Measurements from ENCODE around the gene CNTD1. TPM values are rescaled to one million over a fixed set of nuclear protein-coding genes. Genes with fewer than 3 reads are reported as not detected.

CNTD1 gene
- total and polyA plus RNA-seq, 2 of the 4 experiments (the other 2 are of a cell fraction) = not detected

- H2AK5ac ChIP-seq (ENCODE audit: low read depth, low read length) = no peak overlapping the region
- no peak overlapping the region for H2BK20ac ChIP-seq (ENCODE audit: low read depth, low read length)
- dilution Hi-C loops (cut with HindIII; ENCODE audit: low sequenced_read_pairs, unreplicated experiment) (no loop called here), intact Hi-C loops (cut with micrococcal nuclease) (no loop called here), in situ Hi-C loops (cut with MboI; ENCODE audit: low sequenced_read_pairs) (no loop called here)
- TF ChIP-seq CTCF (conservative IDR thresholded peaks at IDR 0.05; ENCODE audit: low read depth, low read length) (no peak), RFX5 (IDR thresholded peaks at IDR 0.05; ENCODE audit: low read depth, low read length) (no peak), BHLHE40 (IDR thresholded peaks at IDR 0.05; ENCODE audit: low read depth, low read length) (no peak), RAD21 (IDR thresholded peaks at IDR 0.05; ENCODE audit: low read length) (no peak)
- peaks cover 11 to 26% of the 10 kb centered on the region in 2 experiments for H3K79me1 ChIP-seq (ENCODE audit: low read depth in 1 of 2, low read length in 2 of 2)
- POLR2A ChIA-PET (ENCODE audit: unreplicated experiment) = no interaction called here
- H3K56ac ChIP-seq (ENCODE audit: extremely low read depth, insufficient read depth, low read length) = no peak overlapping the region
- H3K27me3 ChIP-seq (ENCODE audit: control insufficient read depth, insufficient read depth, low read length) = no peaks in the 10 kb centered on the region
- BruUV-seq (replicated peaks) = no TSS peak
- no peak overlapping the region for H3K4me3 ChIP-seq (ENCODE audit: insufficient read depth, low read depth, low read length)
- H3K27ac ChIP-seq (ENCODE audit: insufficient read depth, low read length) = no peak overlapping the region
- H3K18ac ChIP-seq (ENCODE audit: low read depth, low read length) = no peak overlapping the region
- H3K4me1 ChIP-seq (ENCODE audit: control insufficient read depth, insufficient read depth, low read length) = peaks cover 2% of the 10 kb centered on the region
- no peak overlapping the region for H2BK120ac ChIP-seq (ENCODE audit: low read depth, low read length)
- H3K9ac ChIP-seq (ENCODE audit: low read depth, low read length) = no peak overlapping the region
- CTCF ChIA-PET = interaction anchor here (0.7 kb wide), 1 partner anchor 139 kb away, joined by 6 read pairs; no protein-coding TSS in a partner anchor
- H4K91ac ChIP-seq (ENCODE audit: insufficient read depth, low read depth, low read length) = no peak overlapping the region
- no peak for DNase-seq
- H3K9me3 ChIP-seq (ENCODE audit: control insufficient read depth, insufficient read depth, low read length) = no peaks in the 10 kb centered on the region
- no peak overlapping the region for H2BK5ac ChIP-seq (ENCODE audit: low read depth, low read length, poor library complexity, severe bottlenecking)
- WGBS, 2 experiments (ENCODE audit: extremely low coverage in 2 of 2, insufficient read length in 1 of 2) = no CpG with 5 or more reads among the region's 5 CpGs
- H2BK15ac ChIP-seq (ENCODE audit: low read depth, low read length) = no peak overlapping the region
- no peak overlapping the region for H4K5ac ChIP-seq (ENCODE audit: low read depth, low read length)
- no peak overlapping the region for H4K8ac ChIP-seq (ENCODE audit: low read depth in 2 of 2, low read length in 2 of 2)
- H3K14ac ChIP-seq (replicated peaks; ENCODE audit: low read depth, low read length) = no peak overlapping the region
- no peak overlapping the region for H3K4ac ChIP-seq (ENCODE audit: low read depth, low read length)
- no peak overlapping the region for H2AFZ ChIP-seq (replicated peaks; ENCODE audit: low read length, poor library complexity)
- H4K20me1 ChIP-seq (ENCODE audit: insufficient read depth, low read length) = no peaks in the 10 kb centered on the region
- no peak overlapping the region for H3K4me2 ChIP-seq (ENCODE audit: low read depth, low read length)
- ATAC-seq (ENCODE audit: low read depth) = no peak
- peaks cover 9% of the 10 kb centered on the region for H3K36me3 ChIP-seq (ENCODE audit: control insufficient read depth, insufficient read depth, low read length)
- no peak overlapping the region for H2AK9ac ChIP-seq (replicated peaks; ENCODE audit: low read depth, low read length, poor library complexity)
- H3K9me1 ChIP-seq (ENCODE audit: insufficient read depth, low read length) = peaks cover 11% of the 10 kb centered on the region
- H3K23ac ChIP-seq (ENCODE audit: low read depth, low read length) = no peak overlapping the region
Measured at GRCh38 chr17:42792545-42792944, 6.1 kb upstream of the CNTD1 start.
